ENCODE measurements around the gene CCDC137.

Gene CCDC137

GRCh38 chr17:81702934-81703746 lies 36.6 kb downstream of the CCDC137 start, which contains the start of gene MRPL12:
Gene MRPL12, plus strand, starts transcription at chr17:81703367. Its CDS starts 135 bp downstream, at chr17:81703502.
- Mint-ChIP-seq H3K27ac (peak within 1 kb of the TSS; percentile 56 to 88 (median 86)), H3K4me3 (peak within 1 kb of the TSS; percentile 95 to 96 (median 96)), H3K9me3 (no peaks in the 10 kb centered on the region), H3K36me3 (ENCODE audit: low read depth) (peaks cover 41% of the 10 kb centered on the region), H3K4me1 (peaks cover 4% of the 10 kb centered on the region), H3K27me3 (ENCODE audit: low read depth) (no peaks in the 10 kb centered on the region)
- TF ChIP-seq CTCF (IDR thresholded peaks at IDR 0.05; ENCODE audit: unreplicated experiment in 3 of 3), result no peak

DNA sequence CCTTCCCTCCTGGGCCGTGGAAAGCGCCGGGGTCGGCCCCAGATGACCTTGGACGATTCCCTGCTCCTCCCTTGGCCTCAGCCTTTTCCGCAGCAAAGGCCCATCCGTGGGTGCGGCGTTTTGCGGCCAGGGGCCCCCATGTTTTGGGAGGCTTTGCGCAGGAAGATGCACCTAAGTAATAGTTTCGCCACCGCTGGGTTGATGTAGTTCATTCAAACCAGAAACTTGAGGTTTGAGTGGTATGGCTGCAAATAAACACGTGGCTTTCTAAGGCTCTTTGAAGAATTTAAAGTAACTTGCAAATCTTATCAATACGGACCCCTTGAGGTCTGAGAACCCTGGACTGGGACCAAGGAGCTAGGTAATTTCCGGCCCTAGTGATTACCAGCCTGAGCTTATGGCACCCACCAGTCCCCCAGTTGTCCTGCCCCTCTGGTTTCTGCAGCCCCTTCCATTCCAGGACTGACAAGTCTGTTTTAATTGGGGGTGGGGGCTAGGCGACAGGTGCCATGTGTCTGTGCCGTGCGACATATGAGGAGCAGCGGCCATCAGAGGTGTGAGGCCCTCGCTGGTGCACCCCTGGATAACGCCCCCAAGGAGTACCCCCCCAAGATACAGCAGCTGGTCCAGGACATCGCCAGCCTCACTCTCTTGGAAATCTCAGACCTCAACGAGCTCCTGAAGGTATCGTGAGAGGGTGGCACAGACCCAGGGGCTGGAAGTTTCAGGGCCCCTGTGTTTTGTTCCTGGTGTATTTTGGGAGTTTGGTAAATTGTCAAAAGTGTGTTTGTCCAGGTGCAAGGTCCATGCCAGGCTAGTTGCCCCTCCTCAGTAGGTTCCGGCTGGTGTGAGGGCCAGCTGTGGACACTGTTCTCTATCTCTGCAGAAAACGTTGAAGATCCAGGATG lies 37.5 kb downstream of the CCDC137 start:
- H3K4me1 Mint-ChIP-seq, result peaks cover 4% of the 10 kb centered on the region
- no peak overlapping the region for H3K27ac Mint-ChIP-seq
- H3K27me3 Mint-ChIP-seq (ENCODE audit: low read depth), result no peaks in the 10 kb centered on the region
- H3K9me3 Mint-ChIP-seq, result no peaks in the 10 kb centered on the region
- peaks cover 32% of the 10 kb centered on the region for H3K36me3 Mint-ChIP-seq (ENCODE audit: low read depth)
- TF ChIP-seq CTCF (IDR thresholded peaks at IDR 0.05; ENCODE audit: unreplicated experiment in 3 of 3), result no peak
- H3K4me3 Mint-ChIP-seq, result peak overlapping the region; percentile 72 to 83 (median 81)

DNA sequence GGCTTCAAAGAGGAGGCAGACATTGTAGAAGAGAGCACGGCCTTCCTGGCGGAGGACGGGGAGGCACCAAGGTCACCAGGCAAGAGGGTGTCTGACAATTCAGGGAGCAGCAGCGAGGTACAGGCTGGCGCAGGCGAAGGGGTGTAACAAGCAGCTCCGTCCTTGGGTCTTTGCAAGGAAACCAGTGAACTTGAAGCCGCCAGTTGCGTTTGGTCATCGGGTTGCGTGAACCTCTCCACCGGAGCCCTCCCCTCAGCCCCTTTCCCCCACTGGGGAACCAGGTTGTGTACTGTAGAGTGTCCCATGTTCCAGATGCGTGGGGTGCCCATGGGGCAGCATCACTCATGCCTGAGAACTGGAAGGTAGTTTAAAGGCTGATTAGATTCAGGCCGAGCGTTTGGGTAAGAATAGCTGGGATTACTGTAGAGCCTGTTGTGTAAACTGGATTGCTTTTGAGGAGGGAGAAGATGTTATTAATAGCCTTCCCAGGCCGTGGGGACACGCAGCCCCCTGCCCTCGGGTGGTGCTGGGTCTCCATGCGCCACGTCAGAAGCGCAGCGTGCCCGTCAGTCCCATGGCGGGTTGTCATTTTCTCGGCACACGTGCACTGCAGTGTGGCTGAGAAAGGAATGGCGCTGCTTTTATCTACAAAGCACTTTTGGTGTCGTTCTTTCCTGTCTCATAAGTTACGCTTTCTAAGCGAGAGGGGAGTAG lies 39.1 kb downstream of the CCDC137 start:
- no peak overlapping the region for H3K27ac Mint-ChIP-seq

DNA sequence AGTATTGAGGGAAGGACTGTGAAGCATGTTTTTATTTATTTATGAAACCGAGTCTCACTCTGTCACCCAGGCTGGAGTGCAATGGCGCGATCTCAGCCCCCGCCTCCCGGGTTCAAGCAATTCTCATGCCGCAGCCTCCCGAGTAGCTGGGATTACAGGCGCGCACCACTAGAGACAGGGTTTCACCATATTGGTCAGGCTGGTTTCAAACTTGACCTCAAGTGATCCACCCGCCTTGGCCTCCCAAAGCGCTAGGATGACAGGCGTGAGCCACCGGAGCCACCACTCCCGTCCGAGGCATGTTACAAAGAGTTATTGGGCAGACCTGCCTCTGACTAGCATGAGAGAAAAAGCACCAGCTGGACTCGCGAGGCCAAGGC lies 39.7 kb downstream of the CCDC137 start:
- no peak for TF ChIP-seq CTCF (IDR thresholded peaks at IDR 0.05; ENCODE audit: unreplicated experiment in 3 of 3)
- peaks cover 6% of the 10 kb centered on the region for H3K4me1 Mint-ChIP-seq
- peaks cover 21% of the 10 kb centered on the region for H3K36me3 Mint-ChIP-seq (ENCODE audit: low read depth)
- peak overlapping the region; percentile 50 to 61 (median 58) for H3K4me3 Mint-ChIP-seq
- H3K27ac Mint-ChIP-seq, result no peak overlapping the region
- H3K27me3 Mint-ChIP-seq (ENCODE audit: low read depth), result peaks cover 12% of the 10 kb centered on the region
- H3K9me3 Mint-ChIP-seq, result no peaks in the 10 kb centered on the region

More for the DNA sequence above, 39.1 kb downstream of the CCDC137 start:
- Mint-ChIP-seq H3K27me3 (ENCODE audit: low read depth) (peaks cover 7% of the 10 kb centered on the region), H3K9me3 (no peaks in the 10 kb centered on the region), H3K4me1 (peaks cover 6% of the 10 kb centered on the region), H3K36me3 (ENCODE audit: low read depth) (peaks cover 26% of the 10 kb centered on the region), H3K4me3 (peak overlapping the region; percentile 54 to 61 (median 58))
- no peak for TF ChIP-seq CTCF (IDR thresholded peaks at IDR 0.05; ENCODE audit: unreplicated experiment in 3 of 3)

- TF ChIP-seq CTCF (IDR thresholded peaks at IDR 0.05; ENCODE audit: unreplicated experiment in 3 of 3), result no peak
- peaks cover 16% of the 10 kb centered on the region for H3K27me3 Mint-ChIP-seq (ENCODE audit: low read depth)
Measured at GRCh38 chr17:81706757-81707624, 40.5 kb downstream of the CCDC137 start.

More at GRCh38 chr17:81706757-81707624, 40.5 kb downstream of the CCDC137 start:
- Mint-ChIP-seq H3K27ac (no peak overlapping the region), H3K4me1 (peaks cover 6% of the 10 kb centered on the region), H3K4me3 (no peak overlapping the region), H3K9me3 (no peaks in the 10 kb centered on the region), H3K36me3 (ENCODE audit: low read depth) (peaks cover 21% of the 10 kb centered on the region)

Measured in nephron (organoid).